ENCODE data around the gene ROR1. TPM values are rescaled to one million over a fixed set of nuclear protein-coding genes. Genes with fewer than 3 reads are reported as not detected.

The ROR1 gene
- total and polyA plus RNA-seq, 2 experiments from 2014 or later, result 27.6 to 47.8 TPM

GRCh38 chr1:64093941-64094340 is 320.1 kb downstream of the ROR1 start:
- no peaks in the 10 kb centered on the region for H3K27me3 ChIP-seq
- H3K4me1 ChIP-seq (ENCODE audit: low read depth), result peaks cover 17% of the 10 kb centered on the region
- H3K27ac ChIP-seq, result peak overlapping the region; percentile 25
- peak in 1 of 2 donors; percentile 34 for DNase-seq (ENCODE audit: low read depth in 1 of 2, low spot score in 1 of 2)
- TF ChIP-seq CTCF (IDR thresholded peaks at IDR 0.05; ENCODE audit: low read depth, low read length), result no peak
- H3K36me3 ChIP-seq, result no peaks in the 10 kb centered on the region
- no peaks in the 10 kb centered on the region for H3K9me3 ChIP-seq (ENCODE audit: low read depth)
- H3K4me3 ChIP-seq, result no peak overlapping the region

- no peaks in the 10 kb centered on the region for H3K9me3 ChIP-seq (ENCODE audit: low read depth)
- no peaks in the 10 kb centered on the region for H3K36me3 ChIP-seq
- no peak for DNase-seq (ENCODE audit: low read depth in 1 of 2, low spot score in 1 of 2)
- no peaks in the 10 kb centered on the region for H3K27me3 ChIP-seq
- no peak overlapping the region for H3K27ac ChIP-seq
- H3K4me1 ChIP-seq (ENCODE audit: low read depth), result peaks cover 17% of the 10 kb centered on the region
- H3K4me3 ChIP-seq, result no peak overlapping the region
- no peak for TF ChIP-seq CTCF (IDR thresholded peaks at IDR 0.05; ENCODE audit: low read depth, low read length)
Measured at GRCh38 chr1:64095832-64096231, 322.0 kb downstream of the ROR1 start.

- H3K27me3 ChIP-seq, result no peaks in the 10 kb centered on the region
- no peak overlapping the region for H3K4me3 ChIP-seq
- H3K27ac ChIP-seq, result no peak overlapping the region
- no peaks in the 10 kb centered on the region for H3K36me3 ChIP-seq
- DNase-seq (ENCODE audit: low read depth in 1 of 2, low spot score in 1 of 2), result no peak
- no peak for TF ChIP-seq CTCF (IDR thresholded peaks at IDR 0.05; ENCODE audit: low read depth, low read length)
- H3K4me1 ChIP-seq (ENCODE audit: low read depth), result peaks cover 19% of the 10 kb centered on the region
- H3K9me3 ChIP-seq (ENCODE audit: low read depth), result no peaks in the 10 kb centered on the region
Measured at GRCh38 chr1:64097859-64098258, 324.0 kb downstream of the ROR1 start.

- Histone ChIP-seq H3K4me3 (no peak overlapping the region), H3K27ac (peak overlapping the region; percentile 36), H3K4me1 (ENCODE audit: low read depth) (peaks cover 14% of the 10 kb centered on the region), H3K27me3 (no peaks in the 10 kb centered on the region), H3K9me3 (ENCODE audit: low read depth) (no peaks in the 10 kb centered on the region), H3K36me3 (no peaks in the 10 kb centered on the region)
- no peak for TF ChIP-seq CTCF (IDR thresholded peaks at IDR 0.05; ENCODE audit: low read depth, low read length)
- DNase-seq (ENCODE audit: low read depth in 1 of 2, low spot score in 1 of 2), result peak in 1 of 2 donors; percentile 63
Measured at GRCh38 chr1:64098436-64098835, 324.6 kb downstream of the ROR1 start.

- H3K27ac ChIP-seq, result peak overlapping the region; percentile 36
- H3K4me1 ChIP-seq (ENCODE audit: low read depth), result peaks cover 10% of the 10 kb centered on the region
- no peaks in the 10 kb centered on the region for H3K36me3 ChIP-seq
- no peaks in the 10 kb centered on the region for H3K27me3 ChIP-seq
- no peak overlapping the region for H3K4me3 ChIP-seq
- TF ChIP-seq CTCF (IDR thresholded peaks at IDR 0.05; ENCODE audit: low read depth, low read length), result no peak
- H3K9me3 ChIP-seq (ENCODE audit: low read depth), result no peaks in the 10 kb centered on the region
- DNase-seq (ENCODE audit: low read depth in 1 of 2, low spot score in 1 of 2), result no peak
Measured at GRCh38 chr1:64098846-64099582, 325.2 kb downstream of the ROR1 start.
